Measurements from ENCODE around the gene MRPL43. TPM values are rescaled to one million over a fixed set of nuclear protein-coding genes. Genes with fewer than 3 reads are reported as not detected.

MRPL43 gene
- total RNA-seq, 6 experiments from 2014 or later, result 37.0 to 73.5 (median 45.0) TPM

GRCh38 chr10:100998183-100998990, 11.1 kb upstream of the MRPL43 start:
- Histone ChIP-seq H3K4me1 (peaks cover 0 to 18% (median 3%) of the 10 kb centered on the region in 4 donors), H3K9me3 (no peaks in the 10 kb centered on the region), H3K4me3 (peak overlapping the region; percentile 77 to 81 (median 78)), H3K36me3 (peaks cover 0 to under 1% (median 0%) of the 10 kb centered on the region in 4 donors), H3K27ac (peak overlapping the region; percentile 96 to 100 (median 97)), H3K27me3 (no peaks in the 10 kb centered on the region)
- WGBS (ENCODE audit: insufficient coverage, low coverage, low lambda C conversion rate, missing lambda C conversion rate), result 4% methylated on average over 19 of the region's 25 CpGs
- peak; percentile 50 to 65 (median 58) for ATAC-seq
- intact Hi-C loops (cut with DNase I), result no loop called here
- peak; percentile 86 to 88 (median 87) for DNase-seq
- TF ChIP-seq CTCF (IDR thresholded peaks at IDR 0.05) (no peak), POLR2A (IDR thresholded peaks at IDR 0.05) (no peak)

- Histone ChIP-seq H3K27me3 (no peaks in the 10 kb centered on the region), H3K9me3 (no peaks in the 10 kb centered on the region), H3K4me1 (peaks cover 0 to 18% (median 3%) of the 10 kb centered on the region in 4 donors), H3K36me3 (peaks cover 0 to 3% (median 0%) of the 10 kb centered on the region in 4 donors), H3K27ac (peak overlapping the region; percentile 96 to 100 (median 97)), H3K4me3 (peak overlapping the region; percentile 77 to 81 (median 78))
- intact Hi-C loops (cut with DNase I), result no loop called here
- 0% methylated on average over 17 of the region's 66 CpGs for WGBS (ENCODE audit: insufficient coverage, low coverage, low lambda C conversion rate, missing lambda C conversion rate)
- DNase-seq, result peak; percentile 85 to 89 (median 88)
- peak; percentile 69 to 75 (median 72) for ATAC-seq
- TF ChIP-seq CTCF (IDR thresholded peaks at IDR 0.05) (peak; percentile 82 to 97 (median 90)), POLR2A (IDR thresholded peaks at IDR 0.05) (peak; percentile 38)
These were observed 10.3 kb upstream of the MRPL43 start for GRCh38 chr10:100997360-100998182.

GRCh38 chr10:100996678-100997359, 9.5 kb upstream of the MRPL43 start:
- Histone ChIP-seq H3K27me3 (no peaks in the 10 kb centered on the region), H3K27ac (peak overlapping the region; percentile 96 to 100 (median 97)), H3K4me1 (peaks cover 0 to 18% (median 3%) of the 10 kb centered on the region in 4 donors), H3K36me3 (peaks cover 0 to 3% (median 0%) of the 10 kb centered on the region in 4 donors), H3K4me3 (peak overlapping the region; percentile 77 to 81 (median 78)), H3K9me3 (no peaks in the 10 kb centered on the region)
- no peak for TF ChIP-seq POLR2A (IDR thresholded peaks at IDR 0.05)
- no peak for TF ChIP-seq CTCF (IDR thresholded peaks at IDR 0.05)
- peak in 2 of 3 donors; percentile 61 to 72 for DNase-seq
- ATAC-seq, result peak; percentile 1 to 39 (median 5)
- WGBS (ENCODE audit: insufficient coverage, low coverage, low lambda C conversion rate, missing lambda C conversion rate), result 13% methylated on average over 8 of the region's 46 CpGs
- intact Hi-C loops (cut with DNase I), result no loop called here

- Histone ChIP-seq H3K27me3 (no peaks in the 10 kb centered on the region), H3K9me3 (no peaks in the 10 kb centered on the region), H3K36me3 (peaks cover 0 to 9% (median 7%) of the 10 kb centered on the region in 4 donors), H3K4me1 (peaks cover 0 to 18% (median 3%) of the 10 kb centered on the region in 4 donors), H3K4me3 (no peak overlapping the region), H3K27ac (no peak overlapping the region)
- TF ChIP-seq CTCF (IDR thresholded peaks at IDR 0.05), result no peak
- TF ChIP-seq POLR2A (IDR thresholded peaks at IDR 0.05), result no peak
- intact Hi-C loops (cut with DNase I), result no loop called here
- ATAC-seq, result no peak
- WGBS (ENCODE audit: insufficient coverage, low coverage, low lambda C conversion rate, missing lambda C conversion rate), result 76% methylated on average over 3 of the region's 6 CpGs
- DNase-seq, result no peak
These were observed 7.9 kb upstream of the MRPL43 start for GRCh38 chr10:100995181-100995580.

All from right lobe of liver (tissue), 6 donors.